GM19463 (cell line): Measurements from ENCODE around the gene CCR1.
"Not testable (repeated sequence)": the region's sequence is repeated elsewhere in the genome, so short reads cannot be mapped to it uniquely, and the experiment has no call there.

Source experiments
- ATAC-seq: cut with Tn5 transposase; IDR thresholded peaks from one replicate; pipeline ENCODE4 v1.9.1; 2021; ENCODE audit warnings: mild to moderate bottlenecking, moderate library complexity; ENCODE audit not compliant: unreplicated experiment

Gene CCR1

GRCh38 chr3:46213201-46213600, 5.1 kb upstream of the CCR1 start:
- ATAC-seq, result no peak

- no peak for ATAC-seq
Observed at GRCh38 chr3:46212101-46212500, 4.0 kb upstream of the CCR1 start.

- no peak for ATAC-seq
Observed at GRCh38 chr3:46209746-46210470, 1.8 kb upstream of the CCR1 start.

GRCh38 chr3:46209053-46209452, 940 bp upstream of the CCR1 start:
- ATAC-seq, result no peak

GRCh38 chr3:46207514-46207913, 599 bp downstream of the CCR1 start:
- ATAC-seq, result not testable (repeated sequence)

GRCh38 chr3:46206282-46207015, 1.7 kb downstream of the CCR1 start:
- ATAC-seq, result no peak

GRCh38 chr3:46205286-46205960, 2.7 kb downstream of the CCR1 start:
- ATAC-seq, result no peak

GRCh38 chr3:46203681-46204080, 4.4 kb downstream of the CCR1 start:
- ATAC-seq, result no peak

- no peak for ATAC-seq
Observed at GRCh38 chr3:46202535-46202934, 5.6 kb downstream of the CCR1 start.

GRCh38 chr3:46200790-46201189, 7.3 kb downstream of the CCR1 start:
- no peak for ATAC-seq

- no peak for ATAC-seq
Observed at GRCh38 chr3:46200211-46200610, 7.9 kb downstream of the CCR1 start.

- no peak for ATAC-seq
Observed at GRCh38 chr3:46196261-46196957, 11.7 kb downstream of the CCR1 start.

- no peak for ATAC-seq
Observed at GRCh38 chr3:46194868-46195553, 13.1 kb downstream of the CCR1 start.

- no peak for ATAC-seq
Observed at GRCh38 chr3:46193436-46193835, 14.7 kb downstream of the CCR1 start.

- no peak for ATAC-seq
Observed at GRCh38 chr3:46192939-46193338, 15.2 kb downstream of the CCR1 start.

- ATAC-seq, result no peak
Observed at GRCh38 chr3:46191730-46192129, 16.4 kb downstream of the CCR1 start.

- no peak for ATAC-seq
Observed at GRCh38 chr3:46188708-46189107, 19.4 kb downstream of the CCR1 start.

- ATAC-seq, result no peak
Observed at GRCh38 chr3:46187876-46188275, 20.2 kb downstream of the CCR1 start.

- peak; percentile 25 for ATAC-seq
Observed at GRCh38 chr3:46187341-46187700, 20.8 kb downstream of the CCR1 start.

GRCh38 chr3:46186471-46187340, 21.4 kb downstream of the CCR1 start:
- peak; percentile 77 for ATAC-seq
